GM12873 (cell line): ENCODE data around the gene SMIM10L2A.

Experiments used
- TF ChIP-seq, protein P1 (sequence below): IDR thresholded peaks from 2 replicates; pipeline ENCODE4 v1.5.1; 2012; ENCODE audit warnings: low read depth, mild to moderate bottlenecking, moderate library complexity, low read length, control low read depth; ENCODE audit not compliant: insufficient read depth; ENCODE audit errors: missing control alignments

Gene SMIM10L2A

GRCh38 chrX:135421932-135422809, at the start of gene SMIM10L2A:
TSS of gene SMIM10L2A (plus strand) at chrX:135421944. CDS start at chrX:135422132, 188 bp downstream.
- TF ChIP-seq, protein P1, sequence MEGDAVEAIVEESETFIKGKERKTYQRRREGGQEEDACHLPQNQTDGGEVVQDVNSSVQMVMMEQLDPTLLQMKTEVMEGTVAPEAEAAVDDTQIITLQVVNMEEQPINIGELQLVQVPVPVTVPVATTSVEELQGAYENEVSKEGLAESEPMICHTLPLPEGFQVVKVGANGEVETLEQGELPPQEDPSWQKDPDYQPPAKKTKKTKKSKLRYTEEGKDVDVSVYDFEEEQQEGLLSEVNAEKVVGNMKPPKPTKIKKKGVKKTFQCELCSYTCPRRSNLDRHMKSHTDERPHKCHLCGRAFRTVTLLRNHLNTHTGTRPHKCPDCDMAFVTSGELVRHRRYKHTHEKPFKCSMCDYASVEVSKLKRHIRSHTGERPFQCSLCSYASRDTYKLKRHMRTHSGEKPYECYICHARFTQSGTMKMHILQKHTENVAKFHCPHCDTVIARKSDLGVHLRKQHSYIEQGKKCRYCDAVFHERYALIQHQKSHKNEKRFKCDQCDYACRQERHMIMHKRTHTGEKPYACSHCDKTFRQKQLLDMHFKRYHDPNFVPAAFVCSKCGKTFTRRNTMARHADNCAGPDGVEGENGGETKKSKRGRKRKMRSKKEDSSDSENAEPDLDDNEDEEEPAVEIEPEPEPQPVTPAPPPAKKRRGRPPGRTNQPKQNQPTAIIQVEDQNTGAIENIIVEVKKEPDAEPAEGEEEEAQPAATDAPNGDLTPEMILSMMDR, result no peak

- TF ChIP-seq, protein P1, result no peak
These were observed 48.4 kb upstream of the SMIM10L2A start for GRCh38 chrX:135373357-135373756.

- TF ChIP-seq, protein P1, result no peak
These were observed 39.5 kb upstream of the SMIM10L2A start for GRCh38 chrX:135382260-135382659.

DNA sequence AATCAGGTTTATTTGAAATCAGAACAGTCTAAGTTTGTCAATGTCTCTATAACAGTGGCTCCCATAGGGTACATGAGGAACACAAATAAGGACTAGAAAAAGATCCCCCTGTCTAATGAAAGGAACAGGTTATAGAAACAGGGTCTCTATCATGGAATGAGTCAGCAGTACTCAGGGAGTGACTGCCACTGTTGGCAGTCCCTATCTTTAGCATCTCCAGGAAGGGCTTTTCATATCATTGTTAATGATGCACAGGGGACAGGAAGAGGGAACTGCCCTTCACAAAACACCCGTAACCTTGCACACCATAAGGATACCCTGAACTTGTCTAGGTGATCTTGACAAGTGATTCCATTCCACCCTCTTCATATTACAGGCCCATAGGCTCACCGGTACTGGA, 38.5 kb upstream of the SMIM10L2A start:
- TF ChIP-seq, protein P1, result no peak

GRCh38 chrX:135384161-135384836, 37.4 kb upstream of the SMIM10L2A start:
- TF ChIP-seq, protein P1, result no peak

GRCh38 chrX:135388841-135389240, 32.9 kb upstream of the SMIM10L2A start:
- TF ChIP-seq, protein P1, result no peak

- TF ChIP-seq, protein P1, result no peak
These were observed 32.5 kb upstream of the SMIM10L2A start for GRCh38 chrX:135389243-135389642.
